Activated naive CD4-positive, alpha-beta T cell treated with anti-CD3 and anti-CD28 coated beads, Interleukin-2, amount 50 U/mL, for 72 hours (primary cell): ENCODE results near the gene TRIP12. TPM values are rescaled to one million over a fixed set of nuclear protein-coding genes. Genes with fewer than 3 reads are reported as not detected.
A peak's percentile ranks its signal among the peaks of the same experiment; 100 is the strongest.
"Not testable (repeated sequence)": the region's sequence is repeated elsewhere in the genome, so short reads cannot be mapped to it uniquely, and the experiment has no call there.

Experiments used
- ATAC-seq, 2 donors: fragments of 150-1000 bp; cut with Tn5 transposase; 2 replicates each; pipeline ENCODE4 v1.10.0; 2021; ENCODE audit warnings: mild to moderate bottlenecking in 2 of 2, moderate library complexity in 2 of 2
- DNase-seq, 2 donors: peaks; one replicate each; pipeline ENCODE4 v3.0.0; 2021 to 2022; ENCODE audit warnings: low spot score in 2 of 2
- H3K27ac Mint-ChIP-seq, 2 donors: one replicate each; pipeline ENCODE4 v1.8.0; 2022; ENCODE audit warnings: mild to moderate bottlenecking in 2 of 2, mixed read lengths in 2 of 2
- H3K36me3 Mint-ChIP-seq, 2 donors: one replicate each; pipeline ENCODE4 v1.8.0; 2022; ENCODE audit warnings: mixed read lengths in 2 of 2
- H3K9me3 Mint-ChIP-seq, 2 donors: one replicate each; pipeline ENCODE4 v1.8.0; 2022; ENCODE audit warnings: mixed read lengths in 2 of 2
- total RNA-seq, 2 donors: library from RNA; stranded (reverse); gene quantifications; one replicate each; pipeline ENCODE4 v1.2.3, GENCODE V29; 2022

Gene TRIP12
- total RNA-seq, 2 donors from 2014 or later, result 213 to 262 TPM

- no peak for ATAC-seq
- peaks cover 0 to 4% of the 10 kb centered on the region in 2 donors for H3K9me3 Mint-ChIP-seq
- peak overlapping the region in 1 of 2 donors; percentile 29 for H3K27ac Mint-ChIP-seq
- DNase-seq, result no peak
- H3K36me3 Mint-ChIP-seq, result peaks cover 34 to 53% of the 10 kb centered on the region in 2 donors
Measured at GRCh38 chr2:229825476-229825875, 96.3 kb downstream of the TRIP12 start.

- Mint-ChIP-seq H3K27ac (peak overlapping the region in 1 of 2 donors; percentile 57), H3K9me3 (peaks cover 0 to 4% of the 10 kb centered on the region in 2 donors), H3K36me3 (peaks cover 20 to 37% of the 10 kb centered on the region in 2 donors)
- no peak for ATAC-seq
- no peak for DNase-seq
Measured at GRCh38 chr2:229821316-229821715, 100.5 kb downstream of the TRIP12 start.

- Mint-ChIP-seq H3K36me3 (peaks cover 7 to 10% of the 10 kb centered on the region in 2 donors), H3K27ac (no peak overlapping the region), H3K9me3 (no peaks in the 10 kb centered on the region)
- ATAC-seq (no peak), DNase-seq (no peak)
Measured at GRCh38 chr2:229818230-229818629, 103.6 kb downstream of the TRIP12 start.

GRCh38 chr2:229815858-229816257, 106.0 kb downstream of the TRIP12 start:
- DNase-seq (no peak), ATAC-seq (no peak)
- no peak overlapping the region for H3K27ac Mint-ChIP-seq
- H3K36me3 Mint-ChIP-seq, result peaks cover 6 to 7% of the 10 kb centered on the region in 2 donors
- no peaks in the 10 kb centered on the region for H3K9me3 Mint-ChIP-seq

- DNase-seq, result no peak
- ATAC-seq, result no peak
- Mint-ChIP-seq H3K9me3 (no peaks in the 10 kb centered on the region), H3K27ac (no peak overlapping the region), H3K36me3 (peaks cover 9% of the 10 kb centered on the region in 2 donors)
Measured at GRCh38 chr2:229815342-229815741, 106.5 kb downstream of the TRIP12 start.

- no peaks in the 10 kb centered on the region for H3K9me3 Mint-ChIP-seq
- H3K27ac Mint-ChIP-seq, result no peak overlapping the region
- DNase-seq, result no peak
- H3K36me3 Mint-ChIP-seq, result peaks cover 9 to 21% of the 10 kb centered on the region in 2 donors
- ATAC-seq, result no peak
Measured at GRCh38 chr2:229810786-229811185, 111.0 kb downstream of the TRIP12 start.

- ATAC-seq (no peak), DNase-seq (no peak)
- Mint-ChIP-seq H3K27ac (no peak overlapping the region), H3K9me3 (no peaks in the 10 kb centered on the region), H3K36me3 (peaks cover 0 to 13% of the 10 kb centered on the region in 2 donors)
Measured at GRCh38 chr2:229805559-229805958, 116.2 kb downstream of the TRIP12 start.

GRCh38 chr2:229802785-229803184, 119.0 kb downstream of the TRIP12 start:
- H3K36me3 Mint-ChIP-seq, result peaks cover 0 to 14% of the 10 kb centered on the region in 2 donors
- ATAC-seq (no peak), DNase-seq (no peak)
- no peak overlapping the region for H3K27ac Mint-ChIP-seq
- no peaks in the 10 kb centered on the region for H3K9me3 Mint-ChIP-seq

GRCh38 chr2:229800997-229801754, 120.6 kb downstream of the TRIP12 start:
- DNase-seq, result peak in 1 of 2 donors; percentile 67
- Mint-ChIP-seq H3K9me3 (no peaks in the 10 kb centered on the region), H3K36me3 (peaks cover 0 to 15% of the 10 kb centered on the region in 2 donors), H3K27ac (peak overlapping the region; percentile 23 to 65)
- ATAC-seq, result peak; percentile 53 to 77

- ATAC-seq (no peak), DNase-seq (no peak)
- H3K36me3 Mint-ChIP-seq, result peaks cover 0 to 17% of the 10 kb centered on the region in 2 donors
- H3K27ac Mint-ChIP-seq, result no peak overlapping the region
- no peaks in the 10 kb centered on the region for H3K9me3 Mint-ChIP-seq
Measured at GRCh38 chr2:229798446-229799155, 123.2 kb downstream of the TRIP12 start.

GRCh38 chr2:229795058-229795457, 126.8 kb downstream of the TRIP12 start:
- no peaks in the 10 kb centered on the region for H3K9me3 Mint-ChIP-seq
- peaks cover 6 to 24% of the 10 kb centered on the region in 2 donors for H3K36me3 Mint-ChIP-seq

GRCh38 chr2:229794636-229795035, 127.2 kb downstream of the TRIP12 start:
- no peak for DNase-seq
- Mint-ChIP-seq H3K27ac (no peak overlapping the region), H3K9me3 (no peaks in the 10 kb centered on the region), H3K36me3 (peaks cover 6 to 24% of the 10 kb centered on the region in 2 donors)
- no peak for ATAC-seq

More at GRCh38 chr2:229795058-229795457, 126.8 kb downstream of the TRIP12 start:
- H3K27ac Mint-ChIP-seq, result no peak overlapping the region
- no peak for ATAC-seq
- DNase-seq, result no peak

- peaks cover 5 to 24% of the 10 kb centered on the region in 2 donors for H3K36me3 Mint-ChIP-seq
- ATAC-seq, H3K9me3 Mint-ChIP-seq, DNase-seq, H3K27ac Mint-ChIP-seq: not testable (repeated sequence)
Measured at GRCh38 chr2:229786289-229786688, 135.5 kb downstream of the TRIP12 start.

- H3K27ac Mint-ChIP-seq, result no peak overlapping the region
- ATAC-seq (no peak), DNase-seq (no peak)
- H3K9me3 Mint-ChIP-seq, result no peaks in the 10 kb centered on the region
- H3K36me3 Mint-ChIP-seq, result peaks cover 5 to 25% of the 10 kb centered on the region in 2 donors
Measured at GRCh38 chr2:229784791-229785190, 137.0 kb downstream of the TRIP12 start.

- no peaks in the 10 kb centered on the region for H3K9me3 Mint-ChIP-seq
- DNase-seq (no peak), ATAC-seq (no peak)
- H3K36me3 Mint-ChIP-seq, result peaks cover 5 to 22% of the 10 kb centered on the region in 2 donors
- no peak overlapping the region for H3K27ac Mint-ChIP-seq
Measured at GRCh38 chr2:229783108-229783721, 138.6 kb downstream of the TRIP12 start.

GRCh38 chr2:229780856-229781773, 140.7 kb downstream of the TRIP12 start:
- Mint-ChIP-seq H3K36me3 (peaks cover 11 to 28% of the 10 kb centered on the region in 2 donors), H3K27ac (peak overlapping the region; percentile 51 to 63), H3K9me3 (no peaks in the 10 kb centered on the region)
- DNase-seq (no peak), ATAC-seq (peak; percentile 45 to 67)
